H9 (cell line): Measurements from ENCODE around the gene SEMA5A. TPM values are rescaled to one million over a fixed set of nuclear protein-coding genes. Genes with fewer than 3 reads are reported as not detected.

Source experiments
- DNase-seq: peaks from one replicate; pipeline ENCODE4 v3.0.0-alpha.2; 2017
- H2AFZ ChIP-seq: one replicate; pipeline ENCODE4 v1.6.1; 2013; ENCODE audit warnings: mild to moderate bottlenecking, low read length, control low read depth, moderate library complexity
- H2AK5ac ChIP-seq: 2 replicates; pipeline ENCODE4 v1.6.1; 2013; ENCODE audit warnings: low read length, control low read depth, mixed read lengths; ENCODE audit not compliant: insufficient read length
- H2BK120ac ChIP-seq: one replicate; pipeline ENCODE4 v1.6.1; 2013; ENCODE audit warnings: low read depth, mild to moderate bottlenecking, low read length, control low read depth, inconsistent platforms; ENCODE audit not compliant: poor library complexity, severe bottlenecking
- H2BK12ac ChIP-seq: 2 replicates; pipeline ENCODE4 v1.6.1; 2013; ENCODE audit warnings: low read length, control low read depth, mixed read lengths, low read depth; ENCODE audit not compliant: insufficient read length
- H2BK15ac ChIP-seq: 2 replicates; pipeline ENCODE4 v1.6.1; 2013; ENCODE audit warnings: low read depth, low read length, control low read depth
- H2BK20ac ChIP-seq: one replicate; pipeline ENCODE4 v1.6.1; 2013; ENCODE audit warnings: low read depth, mild to moderate bottlenecking, low read length, control low read depth, inconsistent platforms; ENCODE audit not compliant: poor library complexity, severe bottlenecking
- H2BK5ac ChIP-seq: 2 replicates; pipeline ENCODE4 v1.6.1; 2013; ENCODE audit warnings: low read length, control low read depth, mixed read lengths; ENCODE audit not compliant: insufficient read length
- H3K14ac ChIP-seq: 2 replicates; pipeline ENCODE4 v1.6.1; 2013; ENCODE audit warnings: low read length, control low read depth; ENCODE audit not compliant: insufficient read depth
- H3K18ac ChIP-seq: 2 replicates; pipeline ENCODE4 v1.6.1; 2013; ENCODE audit warnings: low read depth, mild to moderate bottlenecking, mixed read lengths, low read length, control low read depth; ENCODE audit not compliant: insufficient read length
- H3K23ac ChIP-seq: 2 replicates; pipeline ENCODE4 v1.6.1; 2013; ENCODE audit warnings: low read length, control low read depth, mixed read lengths, low read depth; ENCODE audit not compliant: insufficient read length
- H3K23me2 ChIP-seq: 2 replicates; pipeline ENCODE4 v1.6.1; 2013; ENCODE audit warnings: low read depth, mild to moderate bottlenecking, mixed read lengths, low read length, control low read depth; ENCODE audit not compliant: insufficient read length, poor library complexity, severe bottlenecking
- H3K27ac ChIP-seq: 2 replicates; pipeline ENCODE4 v1.5.1; 2013; ENCODE audit warnings: low read length, control low read depth, mixed read lengths, low read depth; ENCODE audit not compliant: insufficient read length
- H3K27me3 ChIP-seq: 2 replicates; pipeline ENCODE4 v1.6.1; 2013; ENCODE audit warnings: low read length, control low read depth, inconsistent platforms; ENCODE audit not compliant: insufficient read depth
- H3K4ac ChIP-seq: 2 replicates; pipeline ENCODE4 v1.6.1; 2013; ENCODE audit warnings: low read depth, mild to moderate bottlenecking, control low read depth, inconsistent platforms, low read length, moderate library complexity
- H3K4me1 ChIP-seq: 2 replicates; pipeline ENCODE4 v1.6.1; 2013; ENCODE audit warnings: low read length, control low read depth, inconsistent platforms; ENCODE audit not compliant: insufficient read depth
- H3K4me2 ChIP-seq: 2 replicates; pipeline ENCODE4 v1.6.1; 2013; ENCODE audit warnings: low read length, control low read depth, mixed read lengths; ENCODE audit not compliant: insufficient read length, insufficient read depth
- H3K56ac ChIP-seq: 2 replicates; pipeline ENCODE4 v1.6.1; 2013; ENCODE audit warnings: low read depth, mild to moderate bottlenecking, mixed read lengths, low read length, control low read depth; ENCODE audit not compliant: insufficient read length
- H3K79me1 ChIP-seq: 2 replicates; pipeline ENCODE4 v1.6.1; 2013; ENCODE audit warnings: low read depth, mild to moderate bottlenecking, moderate library complexity, low read length, control low read depth, inconsistent platforms; ENCODE audit not compliant: insufficient read depth, poor library complexity, severe bottlenecking
- H3K79me2 ChIP-seq: 2 replicates; pipeline ENCODE4 v1.6.1; 2013; ENCODE audit warnings: low read length, control low read depth, inconsistent platforms; ENCODE audit not compliant: insufficient read depth
- H3K9ac ChIP-seq: 2 replicates; pipeline ENCODE4 v1.6.1; 2013; ENCODE audit warnings: low read length, control low read depth, mixed read lengths; ENCODE audit not compliant: insufficient read length; ENCODE audit errors: extremely low read depth
- H3K9me3 ChIP-seq: one replicate; pipeline ENCODE4 v1.6.1; 2013; ENCODE audit warnings: low read depth, low read length, inconsistent platforms; ENCODE audit not compliant: control insufficient read depth
- H3T11ph ChIP-seq: one replicate; pipeline ENCODE4 v1.6.1; 2013; ENCODE audit warnings: mild to moderate bottlenecking, low read length, control low read depth, inconsistent platforms
- H4K20me1 ChIP-seq: one replicate; pipeline ENCODE4 v1.6.1; 2013; ENCODE audit not compliant: control insufficient read depth, insufficient read length, insufficient read depth
- H4K5ac ChIP-seq: 2 replicates; pipeline ENCODE4 v1.6.1; 2013; ENCODE audit warnings: low read depth, mild to moderate bottlenecking, mixed read lengths, low read length, control low read depth; ENCODE audit not compliant: insufficient read length
- H4K8ac ChIP-seq: replicated peaks from 2 replicates; pipeline ENCODE4 v1.6.1; 2013; ENCODE audit warnings: low read length, control low read depth, mixed read lengths, low read depth; ENCODE audit not compliant: insufficient read length
- H4K91ac ChIP-seq: 2 replicates; pipeline ENCODE4 v1.6.1; 2013; ENCODE audit warnings: low read depth, mild to moderate bottlenecking, moderate library complexity, mixed read lengths, low read length, control low read depth; ENCODE audit not compliant: insufficient read length
- H3K27ac Mint-ChIP-seq, 3 experiments: 2 replicates in 2 of 3; 3 replicates in 1 of 3; pipeline ENCODE4 v1.8.0; 2020 to 2021; ENCODE audit warnings: mixed read lengths in 3 of 3, mild to moderate bottlenecking in 1 of 3, moderate library complexity in 1 of 3
- H3K27me3 Mint-ChIP-seq: 2 replicates; pipeline ENCODE4 v1.8.0; 2021; ENCODE audit warnings: low read depth, mild to moderate bottlenecking, moderate library complexity, mixed read lengths
- H3K36me3 Mint-ChIP-seq, 3 experiments: 2 replicates in 2 of 3; 3 replicates in 1 of 3; pipeline ENCODE4 v1.8.0; 2020 to 2021; ENCODE audit warnings: low read depth in 3 of 3, mixed read lengths in 3 of 3; ENCODE audit not compliant: insufficient read depth in 1 of 3
- H3K4me1 Mint-ChIP-seq, 2 experiments: 2 replicates each; pipeline ENCODE4 v1.8.0; 2020; ENCODE audit warnings: mixed read lengths in 2 of 2
- H3K4me3 Mint-ChIP-seq, 2 experiments: 2 replicates in 1 of 2; 3 replicates in 1 of 2; pipeline ENCODE4 v1.8.0; 2020 to 2021; ENCODE audit warnings: mild to moderate bottlenecking in 2 of 2, mixed read lengths in 2 of 2, moderate library complexity in 1 of 2
- H3K9me3 Mint-ChIP-seq, 2 experiments: 2 replicates in 1 of 2; 3 replicates in 1 of 2; pipeline ENCODE4 v1.8.0; 2020; ENCODE audit warnings: mild to moderate bottlenecking in 2 of 2, mixed read lengths in 2 of 2, moderate library complexity in 1 of 2
- WGBS: extraction: QIAGEN DNeasy Blood & Tissue Kit; methylation state at CpG from one replicate; pipeline ENCODE4 v1.1.7; 2013; ENCODE audit warnings: missing lambda C conversion rate, low lambda C conversion rate, mixed read lengths; ENCODE audit not compliant: insufficient read length; ENCODE audit errors: extremely low coverage; 5-methylcytosine and 5-hydroxymethylcytosine counted together
- total RNA-seq: library from RNA; stranded (reverse); gene quantifications from 2 replicates; pipeline ENCODE4 v1.2.1, GENCODE V29; 2021
- TF ChIP-seq, protein P1 (sequence below): fragments of 200-600 bp; sonication (generic); conservative IDR thresholded peaks from 3 replicates; pipeline ENCODE4 v1.8.0; 2021; ENCODE audit warnings: antibody characterized with exemption, mild to moderate bottlenecking

The SEMA5A gene
- total RNA-seq, 1 experiment from 2014 or later = 4.3 TPM

DNA sequence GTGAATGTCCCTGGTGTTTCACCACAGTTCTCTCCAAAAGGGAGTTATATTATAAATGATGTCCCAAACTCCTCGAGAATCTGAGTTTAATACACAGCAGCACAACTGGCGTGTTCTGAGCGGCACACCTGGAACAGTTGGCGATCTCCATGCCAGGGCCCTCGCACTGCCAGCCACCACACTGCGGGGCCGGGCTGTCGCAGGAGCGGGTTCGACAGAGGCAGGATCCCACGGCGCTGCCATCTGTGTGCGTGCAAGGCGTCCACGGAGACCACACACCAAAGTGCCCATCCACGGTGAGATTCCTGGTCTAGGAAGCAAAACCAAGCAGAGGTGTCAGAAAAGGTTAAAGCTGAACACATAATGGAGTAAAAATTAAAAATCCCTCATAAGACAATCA is 423.3 kb downstream of the SEMA5A start:
- H3K4me2 ChIP-seq = no peak overlapping the region
- H4K20me1 ChIP-seq = no peaks in the 10 kb centered on the region
- no peaks in the 10 kb centered on the region for H3K4me1 ChIP-seq
- no peaks in the 10 kb centered on the region for H3K27me3 ChIP-seq
- H3K23ac ChIP-seq = no peak overlapping the region
- no peak overlapping the region for H3T11ph ChIP-seq
- no peak overlapping the region for H2BK20ac ChIP-seq
- Mint-ChIP-seq H3K36me3 (no peaks in the 10 kb centered on the region), H3K4me1 (no peaks in the 10 kb centered on the region), H3K9me3 (no peaks in the 10 kb centered on the region), H3K27me3 (no peaks in the 10 kb centered on the region), H3K4me3 (no peak overlapping the region), H3K27ac (no peak overlapping the region; a peak in 1 of 7 replicates)
- no peak overlapping the region for H3K9ac ChIP-seq
- H4K8ac ChIP-seq = no peak overlapping the region
- no peak overlapping the region for H3K27ac ChIP-seq
- no peak overlapping the region for H3K4ac ChIP-seq
- no peak overlapping the region; the same call in 1 of the 2 replicates for H3K14ac ChIP-seq
- no peak overlapping the region for H2BK15ac ChIP-seq
- H4K5ac ChIP-seq = no peak overlapping the region
- H3K56ac ChIP-seq = no peak overlapping the region
- H3K79me1 ChIP-seq = no peaks in the 10 kb centered on the region
- no peaks in the 10 kb centered on the region for H3K79me2 ChIP-seq
- H3K23me2 ChIP-seq = no peaks in the 10 kb centered on the region
- no peak overlapping the region for H3K18ac ChIP-seq
- no peak overlapping the region for H2BK120ac ChIP-seq
- no peak overlapping the region for H2BK12ac ChIP-seq
- H3K9me3 ChIP-seq = no peaks in the 10 kb centered on the region
- no CpG with 5 or more reads among the region's 16 CpGs for WGBS
- DNase-seq = no peak
- TF ChIP-seq, protein P1, sequence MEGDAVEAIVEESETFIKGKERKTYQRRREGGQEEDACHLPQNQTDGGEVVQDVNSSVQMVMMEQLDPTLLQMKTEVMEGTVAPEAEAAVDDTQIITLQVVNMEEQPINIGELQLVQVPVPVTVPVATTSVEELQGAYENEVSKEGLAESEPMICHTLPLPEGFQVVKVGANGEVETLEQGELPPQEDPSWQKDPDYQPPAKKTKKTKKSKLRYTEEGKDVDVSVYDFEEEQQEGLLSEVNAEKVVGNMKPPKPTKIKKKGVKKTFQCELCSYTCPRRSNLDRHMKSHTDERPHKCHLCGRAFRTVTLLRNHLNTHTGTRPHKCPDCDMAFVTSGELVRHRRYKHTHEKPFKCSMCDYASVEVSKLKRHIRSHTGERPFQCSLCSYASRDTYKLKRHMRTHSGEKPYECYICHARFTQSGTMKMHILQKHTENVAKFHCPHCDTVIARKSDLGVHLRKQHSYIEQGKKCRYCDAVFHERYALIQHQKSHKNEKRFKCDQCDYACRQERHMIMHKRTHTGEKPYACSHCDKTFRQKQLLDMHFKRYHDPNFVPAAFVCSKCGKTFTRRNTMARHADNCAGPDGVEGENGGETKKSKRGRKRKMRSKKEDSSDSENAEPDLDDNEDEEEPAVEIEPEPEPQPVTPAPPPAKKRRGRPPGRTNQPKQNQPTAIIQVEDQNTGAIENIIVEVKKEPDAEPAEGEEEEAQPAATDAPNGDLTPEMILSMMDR = no peak
- no peak overlapping the region for H4K91ac ChIP-seq
- H2AFZ ChIP-seq = no peak overlapping the region
- no peak overlapping the region for H2BK5ac ChIP-seq
- H2AK5ac ChIP-seq = no peak overlapping the region
